HEK293T (cell line): ENCODE measurements around the gene IPO11.
A peak's percentile ranks its signal among the peaks of the same experiment; 100 is the strongest.

Source experiments
- ARNT ChIP-seq: fragments of 450-650 bp; IDR thresholded peaks from 2 replicates; pipeline ENCODE4 v1.6.1; 2017; ENCODE audit warnings: mild to moderate bottlenecking
- BHLHE40 ChIP-seq: fragments of 450-650 bp; IDR thresholded peaks from 2 replicates; pipeline ENCODE4 v1.6.1; 2016; ENCODE audit warnings: mild to moderate bottlenecking, moderate library complexity, borderline replicate concordance
- CTBP1 ChIP-seq: fragments of 450-650 bp; IDR thresholded peaks from 2 replicates; pipeline ENCODE4 v1.6.1; 2016; ENCODE audit warnings: borderline replicate concordance
- ELF4 ChIP-seq: fragments of 450-650 bp; IDR thresholded peaks from 2 replicates; pipeline ENCODE4 v1.6.1; 2017; ENCODE audit warnings: antibody characterized with exemption
- FOXA1 ChIP-seq: fragments of 450-650 bp; IDR thresholded peaks from 2 replicates; pipeline ENCODE4 v1.6.1; 2016; ENCODE audit warnings: mild to moderate bottlenecking
- FOXK2 ChIP-seq: fragments of 450-650 bp; IDR thresholded peaks from 2 replicates; pipeline ENCODE4 v1.6.1; 2016; ENCODE audit warnings: mild to moderate bottlenecking
- HDGF ChIP-seq: fragments of 450-650 bp; IDR thresholded peaks from 2 replicates; pipeline ENCODE4 v1.6.1; 2017; ENCODE audit warnings: antibody characterized with exemption, borderline replicate concordance
- L3MBTL2 ChIP-seq: fragments of 450-650 bp; conservative IDR thresholded peaks from 2 replicates; pipeline ENCODE4 v1.6.1; 2016; ENCODE audit warnings: mild to moderate bottlenecking
- LEF1 ChIP-seq: fragments of 450-650 bp; IDR thresholded peaks from 2 replicates; pipeline ENCODE4 v1.6.1; 2017; ENCODE audit warnings: mild to moderate bottlenecking, borderline replicate concordance
- NFRKB ChIP-seq: fragments of 450-650 bp; IDR thresholded peaks from 2 replicates; pipeline ENCODE4 v1.6.1; 2016; ENCODE audit warnings: mild to moderate bottlenecking, moderate library complexity
- PKNOX1 ChIP-seq: fragments of 450-650 bp; IDR thresholded peaks from 2 replicates; pipeline ENCODE4 v1.6.1; 2016
- SP1 ChIP-seq: fragments of 450-650 bp; IDR thresholded peaks from 2 replicates; pipeline ENCODE4 v1.6.1; 2017
- TARDBP ChIP-seq: fragments of 450-650 bp; IDR thresholded peaks from 2 replicates; pipeline ENCODE4 v1.6.1; 2016
- ZNF384 ChIP-seq: fragments of 450-650 bp; IDR thresholded peaks from 2 replicates; pipeline ENCODE4 v1.6.1; 2016

GRCh38 chr5:62412549-62413329 is at the start of gene IPO11:
- peak; percentile 75 for TF ChIP-seq NFRKB
- no peak for TF ChIP-seq PKNOX1
- TF ChIP-seq HDGF: no peak
- TF ChIP-seq CTBP1: no peak
- no peak for TF ChIP-seq FOXA1
- TF ChIP-seq ZNF384: no peak
- TF ChIP-seq BHLHE40: no peak
- TF ChIP-seq ARNT: no peak
- TF ChIP-seq TARDBP: no peak
- no peak for TF ChIP-seq LEF1
- TF ChIP-seq L3MBTL2: peak; percentile 14; the same call in 1 of the 2 replicates
- TF ChIP-seq SP1: no peak
- peak; percentile 58 for TF ChIP-seq ELF4
- no peak for TF ChIP-seq FOXK2
